CD4-positive, alpha-beta T cell treated with Interleukin-6 at 100 ng/mL for 8 hours (primary cell): Measurements from ENCODE around the gene PLCL1.
"Not testable (repeated sequence)": the region's sequence is repeated elsewhere in the genome, so short reads cannot be mapped to it uniquely, and the experiment has no call there.

ENCODE experiments used
- DNase-seq: peaks from one replicate; pipeline ENCODE4 v3.0.0-alpha.2; 2020; ENCODE audit warnings: mixed read lengths, low spot score

Gene PLCL1

DNA sequence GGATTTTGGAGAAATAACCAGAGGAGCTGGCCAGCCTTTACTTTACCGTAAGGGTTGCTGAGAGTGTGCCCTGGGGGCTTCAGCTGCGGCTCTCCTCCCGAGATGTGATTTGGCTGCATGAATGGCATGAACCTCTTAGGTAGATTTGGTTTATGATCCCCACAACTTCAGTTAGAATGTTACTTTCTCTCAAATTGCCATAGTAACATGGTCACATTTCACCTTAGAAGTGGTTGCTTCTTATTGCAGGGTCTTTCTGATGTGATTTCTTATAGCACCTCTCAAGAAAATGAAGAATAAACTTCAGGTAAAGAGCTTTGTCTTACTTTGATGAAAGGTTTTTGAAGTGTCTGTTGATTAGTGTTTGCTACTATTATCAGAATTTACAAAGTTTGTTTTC lies 5.6 kb downstream of the PLCL1 start:
- no peak for DNase-seq

- no peak for DNase-seq
Measured at GRCh38 chr2:197810491-197810890, 6.1 kb downstream of the PLCL1 start.

- DNase-seq, result no peak
Measured at GRCh38 chr2:197813093-197813787, 8.8 kb downstream of the PLCL1 start.

DNA sequence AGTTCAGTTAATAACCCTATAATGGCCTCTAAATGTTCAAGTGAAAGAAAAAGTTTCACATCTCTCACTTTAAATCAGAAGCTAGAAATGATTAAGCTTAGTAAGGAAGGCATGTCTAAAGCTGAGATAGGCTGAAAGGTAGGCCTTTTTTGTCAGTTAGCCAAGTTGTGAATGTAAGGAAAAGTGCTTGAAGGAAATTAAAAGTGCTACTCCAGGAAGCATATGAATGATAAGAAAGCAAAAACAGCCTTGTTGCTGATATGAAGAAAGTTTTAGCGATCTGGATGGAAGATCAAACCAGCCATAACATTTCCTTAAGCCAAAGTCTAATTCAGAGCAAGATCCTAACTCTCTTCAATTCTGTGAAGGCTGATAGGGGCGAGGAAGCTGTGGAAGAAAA lies 10.1 kb downstream of the PLCL1 start:
- DNase-seq, result no peak

GRCh38 chr2:197821550-197822289 lies 17.3 kb downstream of the PLCL1 start:
- DNase-seq, result no peak

DNA sequence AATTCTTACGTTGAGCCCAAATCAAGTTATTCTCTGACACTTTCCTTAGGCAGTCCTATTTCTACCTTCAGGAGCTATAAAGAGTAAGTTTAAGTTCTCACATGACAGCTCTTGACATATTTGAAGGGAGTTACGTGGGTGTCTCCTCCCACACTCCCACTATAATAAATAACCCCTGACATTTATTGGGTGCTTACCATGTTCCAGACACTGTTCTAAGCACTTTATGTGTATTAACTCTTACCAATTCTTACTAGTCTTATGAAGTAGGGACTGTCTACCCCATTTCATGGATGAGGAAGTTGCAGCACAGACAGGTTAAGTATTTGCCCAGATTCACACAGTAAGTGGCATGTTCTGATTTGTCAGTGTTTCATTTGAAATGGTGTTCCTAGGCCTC lies 17.9 kb downstream of the PLCL1 start:
- DNase-seq, result no peak

GRCh38 chr2:197827618-197828017 lies 23.2 kb downstream of the PLCL1 start:
- no peak for DNase-seq

- DNase-seq, result no peak
Measured at GRCh38 chr2:197828464-197829135, 24.2 kb downstream of the PLCL1 start.

GRCh38 chr2:197834771-197835170 lies 30.4 kb downstream of the PLCL1 start:
- not testable (repeated sequence) for DNase-seq

- DNase-seq, result no peak
Measured at GRCh38 chr2:197835293-197835692, 30.9 kb downstream of the PLCL1 start.

GRCh38 chr2:197838036-197838435 lies 33.6 kb downstream of the PLCL1 start:
- DNase-seq, result peak; percentile 39

DNA sequence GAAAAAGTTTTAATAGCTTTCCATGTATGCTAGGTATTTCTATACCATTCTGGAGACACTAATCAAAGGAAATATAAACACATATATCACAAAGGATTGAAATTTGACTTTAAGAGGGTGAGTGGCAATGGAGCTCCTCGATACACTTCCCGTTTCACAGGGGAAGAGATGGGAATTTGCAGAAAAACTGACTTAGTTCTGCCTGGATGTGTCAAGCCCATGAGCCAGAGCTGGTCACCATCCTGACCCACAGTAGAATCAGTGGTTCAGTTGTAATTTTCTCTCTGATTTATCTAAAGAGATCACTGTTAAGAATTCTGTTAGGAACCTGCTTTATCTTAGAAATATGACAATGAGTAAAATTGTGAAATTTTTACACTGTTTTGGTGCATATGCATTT lies 34.2 kb downstream of the PLCL1 start:
- DNase-seq, result no peak

GRCh38 chr2:197839327-197839726 lies 34.9 kb downstream of the PLCL1 start:
- DNase-seq, result peak; percentile 17

GRCh38 chr2:197839856-197840255 lies 35.5 kb downstream of the PLCL1 start:
- DNase-seq, result no peak

GRCh38 chr2:197846128-197846527 lies 41.7 kb downstream of the PLCL1 start:
- DNase-seq, result no peak

- DNase-seq, result no peak
Measured at GRCh38 chr2:197846777-197847176, 42.4 kb downstream of the PLCL1 start.

DNA sequence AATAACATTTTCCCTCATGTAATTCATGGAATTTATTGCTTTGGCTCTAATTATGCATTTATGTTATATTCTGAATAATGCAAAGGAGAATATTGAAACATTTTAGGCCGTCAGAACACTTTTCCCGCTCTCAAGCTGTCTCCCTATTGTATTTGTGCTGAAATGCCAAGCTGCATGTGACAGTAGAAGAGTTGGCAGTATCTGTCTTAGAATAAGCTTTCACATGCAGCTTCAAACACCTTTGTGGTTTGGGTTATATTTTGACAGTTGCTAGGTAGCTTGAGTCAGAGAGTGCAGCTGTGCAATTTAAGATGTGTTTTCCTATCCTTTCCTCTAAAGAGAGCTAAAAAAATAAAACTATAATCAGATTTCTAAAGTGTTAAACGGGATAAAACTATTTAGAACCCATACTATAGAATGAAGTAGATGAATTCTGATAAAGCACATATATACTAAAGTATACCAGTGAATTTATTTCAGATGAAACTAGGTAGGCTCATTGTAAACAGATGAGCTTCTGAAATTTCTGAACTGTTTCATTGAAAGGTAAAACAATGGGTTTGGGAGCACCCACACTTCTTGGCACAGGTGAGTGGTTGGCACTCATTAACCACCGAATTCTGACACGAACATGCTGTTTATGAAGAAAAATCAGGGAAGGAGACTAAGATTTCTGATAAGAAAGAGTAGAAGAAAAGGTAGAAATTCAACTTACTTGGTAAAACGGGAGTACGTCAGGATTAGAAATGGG lies 43.4 kb downstream of the PLCL1 start:
- peak; percentile 61 for DNase-seq

DNA sequence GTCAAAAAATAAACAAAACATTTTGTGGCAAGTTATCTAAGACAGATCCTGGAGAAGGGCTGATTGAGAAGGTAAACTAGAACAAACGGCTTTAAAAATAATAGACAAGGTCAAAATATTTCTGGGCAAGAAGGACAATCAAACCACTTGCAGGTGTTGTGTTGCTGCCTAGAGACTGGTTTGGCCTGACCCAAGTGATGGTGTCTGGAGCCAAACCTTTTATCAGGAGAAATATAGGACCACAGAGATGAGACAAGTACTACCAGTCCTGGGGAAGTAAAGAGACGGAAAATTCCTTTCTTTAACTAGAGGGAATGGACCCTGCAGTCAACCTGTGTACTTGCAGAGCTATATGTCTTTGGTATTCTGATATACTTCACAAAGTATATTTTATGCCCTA lies 44.2 kb downstream of the PLCL1 start:
- DNase-seq, result no peak

GRCh38 chr2:197850882-197851450 lies 46.6 kb downstream of the PLCL1 start:
- no peak for DNase-seq

GRCh38 chr2:197851451-197851850 lies 47.1 kb downstream of the PLCL1 start:
- DNase-seq, result peak; percentile 20

GRCh38 chr2:197852108-197852507 lies 47.7 kb downstream of the PLCL1 start:
- DNase-seq, result no peak

- no peak for DNase-seq
Measured at GRCh38 chr2:197853549-197853948, 49.2 kb downstream of the PLCL1 start.
